ENCODE measurements around the gene MRPL49.

MRPL49 gene

GRCh38 chr11:65103476-65103875 is 18.6 kb upstream of the MRPL49 start:
- DNase-seq = no peak

DNA sequence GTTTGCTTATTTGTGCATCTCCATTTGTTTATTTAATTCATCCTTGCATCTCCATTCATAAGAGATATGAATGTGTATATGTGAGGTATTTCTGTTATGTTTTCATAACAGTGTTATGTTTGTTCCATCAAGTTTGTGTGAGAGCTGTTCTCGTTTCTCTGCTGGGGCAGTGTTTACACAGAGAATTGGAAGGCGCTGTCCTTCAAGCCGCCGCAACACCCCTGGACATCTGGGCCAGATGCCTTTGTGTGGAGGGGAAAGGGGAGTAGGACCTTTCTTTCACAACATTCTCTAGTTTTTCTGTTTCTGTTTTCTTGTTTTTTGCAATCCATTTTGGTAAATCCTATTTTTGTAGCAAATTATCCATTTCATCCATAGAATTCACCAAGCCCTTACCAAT is 17.5 kb upstream of the MRPL49 start:
- no peak for DNase-seq

- no peak for DNase-seq
Measured at GRCh38 chr11:65107078-65107477, 15.0 kb upstream of the MRPL49 start.

- no peak for DNase-seq
Measured at GRCh38 chr11:65107751-65108468, 14.2 kb upstream of the MRPL49 start.

GRCh38 chr11:65108469-65109123 is 13.5 kb upstream of the MRPL49 start:
- no peak for DNase-seq

DNA sequence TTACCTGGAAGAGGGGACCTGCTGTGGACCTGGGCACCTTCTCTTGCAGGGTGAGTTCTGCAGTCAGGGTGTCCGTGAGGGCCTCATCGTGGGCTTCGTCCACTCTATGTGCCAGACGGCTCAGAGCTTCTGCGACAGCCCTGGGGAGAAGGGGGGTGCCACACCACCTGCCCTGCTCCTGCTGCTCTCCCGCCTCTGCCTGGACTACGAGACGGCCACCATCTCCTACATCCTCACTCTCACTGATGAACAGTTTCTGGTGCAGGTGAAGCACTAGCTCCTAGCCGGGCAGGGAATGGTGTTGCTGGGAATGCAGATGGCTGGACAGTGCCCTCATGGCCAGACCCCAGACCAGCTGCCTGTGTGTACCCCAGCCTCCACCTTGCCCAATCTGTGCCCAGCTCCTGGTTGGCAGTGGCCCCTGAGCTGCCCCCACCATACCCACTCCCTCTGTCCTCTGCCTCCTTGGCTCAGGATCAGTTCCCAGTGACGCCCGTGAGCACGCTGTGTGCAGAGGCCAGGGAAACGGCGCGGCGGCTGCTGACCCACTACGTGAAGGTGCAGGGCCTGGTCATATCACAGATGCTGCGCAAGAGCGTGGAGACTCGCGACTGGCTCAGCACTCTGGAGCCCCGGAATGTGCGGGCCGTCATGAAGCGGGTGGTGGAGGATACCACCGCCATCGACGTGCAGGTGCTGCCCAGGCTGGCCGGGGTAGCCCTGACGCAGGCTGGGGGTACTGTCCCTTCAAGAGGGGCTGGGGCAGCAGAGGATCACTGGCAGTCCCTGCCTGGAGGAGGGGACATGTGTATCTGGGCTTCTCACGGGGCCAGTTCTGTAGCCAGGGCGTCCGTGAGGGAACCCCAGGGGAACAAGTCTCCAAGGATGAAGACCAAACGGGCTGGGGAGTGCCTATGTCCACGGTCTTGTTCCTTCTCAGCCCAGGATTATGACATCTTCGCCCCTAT is 12.6 kb upstream of the MRPL49 start:
- no peak for DNase-seq

DNA sequence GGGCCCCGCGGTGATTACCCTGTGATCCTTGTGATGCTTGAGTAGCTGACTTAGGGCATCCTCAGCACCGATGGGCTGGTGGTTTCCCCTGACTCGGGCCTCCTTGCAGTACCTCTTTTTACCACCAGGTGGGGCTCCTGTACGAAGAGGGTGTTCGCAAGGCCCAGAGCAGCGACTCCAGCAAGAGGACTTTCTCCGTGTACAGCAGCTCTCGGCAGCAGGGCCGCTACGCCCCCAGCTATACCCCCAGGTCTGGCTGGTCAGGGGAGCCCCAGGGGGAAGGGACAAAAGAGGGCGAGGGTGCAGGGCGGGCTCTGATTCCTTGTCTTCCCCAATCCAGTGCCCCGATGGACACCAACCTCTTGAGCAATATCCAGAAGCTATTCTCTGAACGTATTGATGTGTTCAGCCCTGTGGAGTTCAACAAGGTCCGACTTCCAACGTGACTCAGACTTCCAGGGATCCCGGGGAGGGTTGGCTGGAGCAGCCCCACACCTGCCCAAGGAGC is 11.7 kb upstream of the MRPL49 start:
- DNase-seq = peak; percentile 97

- DNase-seq = no peak
Measured at GRCh38 chr11:65111159-65111743, 10.9 kb upstream of the MRPL49 start.

DNA sequence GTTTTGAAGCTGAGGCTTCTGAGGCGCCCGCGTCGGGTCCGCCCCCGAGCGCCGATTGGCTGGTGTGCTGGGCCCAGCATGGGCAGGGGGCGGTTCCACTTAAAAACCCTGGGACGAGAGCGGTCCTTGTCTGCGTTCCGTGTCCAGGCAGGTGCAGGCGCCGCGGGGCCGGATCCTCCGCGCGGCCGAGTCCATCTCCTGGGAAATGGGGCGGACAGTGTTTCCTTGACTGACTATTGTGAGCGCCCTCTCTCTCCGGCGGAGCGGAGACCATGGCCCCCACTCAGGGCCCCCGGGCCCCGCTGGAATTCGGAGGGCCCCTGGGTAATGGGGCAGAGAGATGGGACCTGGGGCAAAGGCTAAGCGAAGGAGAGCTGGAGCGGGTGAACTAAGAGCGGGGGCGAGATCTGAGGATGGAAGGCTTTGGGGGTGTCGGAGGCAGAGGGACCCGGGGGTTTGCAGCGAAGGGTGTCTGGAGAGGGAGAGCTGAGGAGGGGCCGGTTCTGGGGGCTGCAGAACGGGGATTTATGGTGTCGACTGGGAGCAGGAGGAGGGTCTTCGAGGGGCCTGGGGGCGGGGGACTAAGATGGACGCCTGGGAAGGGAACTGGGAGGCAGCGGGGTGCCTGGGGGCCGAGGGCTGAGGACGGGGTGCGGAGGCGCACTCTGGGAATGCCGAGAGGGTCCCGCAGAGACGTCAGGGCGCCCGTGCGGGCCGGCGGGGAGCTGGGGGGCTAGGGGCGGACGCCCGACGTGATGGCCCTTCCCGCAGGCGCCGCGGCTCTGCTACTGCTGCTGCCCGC is 10.2 kb upstream of the MRPL49 start, which contains the start of gene TM7SF2:
TSS of gene TM7SF2 (plus strand) at position 129 of the 802 bp plus-strand sequence. CDS start at position 273, 144 bp downstream.
- peak; percentile 94 for DNase-seq

DNA sequence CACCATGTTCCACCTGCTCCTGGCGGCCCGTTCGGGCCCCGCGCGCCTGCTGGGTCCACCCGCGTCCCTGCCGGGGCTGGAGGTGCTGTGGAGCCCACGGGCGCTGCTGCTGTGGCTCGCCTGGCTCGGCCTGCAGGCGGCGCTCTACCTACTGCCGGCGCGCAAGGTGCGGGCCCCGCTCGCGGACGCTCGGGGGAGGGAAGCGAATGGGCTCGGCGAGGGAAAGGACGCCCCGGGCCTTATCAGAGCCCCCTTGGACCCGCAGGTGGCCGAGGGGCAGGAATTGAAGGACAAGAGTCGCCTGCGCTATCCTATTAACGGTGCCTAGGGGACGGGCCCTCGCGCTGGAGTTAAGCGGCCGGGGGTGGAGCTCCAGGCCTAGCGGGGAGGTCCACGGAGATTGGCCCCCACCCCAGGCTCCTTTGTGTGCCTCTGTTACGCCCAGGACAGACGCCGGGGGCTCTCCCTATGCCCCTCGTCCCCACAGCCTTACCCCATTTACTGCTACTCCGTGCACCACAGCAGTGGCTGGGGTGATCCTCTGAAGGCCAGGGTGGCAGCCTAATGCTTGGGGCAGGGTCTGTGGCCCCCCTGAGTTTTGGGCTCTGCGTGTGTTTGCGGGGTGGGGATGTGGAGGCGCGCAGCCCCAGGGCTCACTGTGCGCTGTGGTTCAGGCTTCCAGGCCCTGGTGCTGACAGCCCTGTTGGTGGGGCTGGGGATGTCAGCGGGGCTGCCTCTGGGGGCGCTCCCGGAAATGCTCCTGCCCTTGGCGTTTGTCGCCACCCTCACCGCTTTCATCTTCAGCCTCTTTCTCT is 9.4 kb upstream of the MRPL49 start:
- peak; percentile 77 for DNase-seq

GRCh38 chr11:65113361-65113756 is 8.8 kb upstream of the MRPL49 start:
- no peak for DNase-seq

DNA sequence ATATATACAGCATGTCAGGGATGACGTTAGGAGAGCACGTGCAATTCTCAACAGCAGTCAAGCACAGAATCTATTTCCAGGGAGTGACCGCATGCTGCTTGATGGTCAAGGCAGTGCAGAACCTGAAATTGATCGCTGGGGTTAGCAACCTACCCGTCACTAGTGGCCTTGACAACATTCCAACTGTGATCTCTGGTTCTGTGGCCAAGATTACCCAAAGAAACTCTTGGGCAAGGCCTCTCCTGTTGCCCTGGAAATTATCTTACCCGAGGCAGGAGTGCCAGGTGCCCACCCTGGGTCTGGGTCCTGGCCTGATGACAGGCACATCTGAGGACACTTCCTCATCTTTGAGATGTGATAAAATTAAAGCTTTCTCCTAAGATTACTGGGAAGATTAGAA is 8.3 kb upstream of the MRPL49 start:
- no peak for DNase-seq

DNA sequence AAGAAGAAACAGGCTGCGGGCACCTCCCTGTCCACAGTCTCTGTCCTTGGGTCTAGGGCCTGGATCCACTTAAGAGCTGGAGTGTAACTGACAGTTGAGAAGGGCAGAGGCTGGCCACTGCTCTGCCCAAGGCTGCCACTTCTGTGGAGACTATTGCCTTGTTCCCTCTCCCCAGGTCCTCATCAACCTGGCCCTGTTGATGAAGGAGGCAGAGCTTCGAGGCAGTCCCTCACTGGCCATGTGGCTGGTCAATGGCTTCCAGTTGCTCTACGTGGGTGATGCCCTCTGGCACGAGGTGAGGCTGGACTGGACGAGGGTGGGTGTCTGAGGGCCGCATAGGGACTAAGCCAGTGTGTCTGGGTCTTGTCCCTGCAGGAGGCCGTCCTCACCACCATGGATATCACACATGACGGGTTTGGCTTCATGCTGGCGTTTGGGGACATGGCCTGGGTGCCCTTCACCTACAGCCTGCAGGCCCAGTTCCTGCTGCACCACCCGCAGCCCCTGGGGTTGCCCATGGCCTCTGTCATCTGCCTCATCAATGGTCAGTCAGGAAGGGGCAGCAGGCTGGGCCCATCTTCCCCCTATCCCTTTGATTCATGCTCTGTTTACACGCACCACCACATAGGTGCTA is 7.5 kb upstream of the MRPL49 start:
- DNase-seq = no peak

DNA sequence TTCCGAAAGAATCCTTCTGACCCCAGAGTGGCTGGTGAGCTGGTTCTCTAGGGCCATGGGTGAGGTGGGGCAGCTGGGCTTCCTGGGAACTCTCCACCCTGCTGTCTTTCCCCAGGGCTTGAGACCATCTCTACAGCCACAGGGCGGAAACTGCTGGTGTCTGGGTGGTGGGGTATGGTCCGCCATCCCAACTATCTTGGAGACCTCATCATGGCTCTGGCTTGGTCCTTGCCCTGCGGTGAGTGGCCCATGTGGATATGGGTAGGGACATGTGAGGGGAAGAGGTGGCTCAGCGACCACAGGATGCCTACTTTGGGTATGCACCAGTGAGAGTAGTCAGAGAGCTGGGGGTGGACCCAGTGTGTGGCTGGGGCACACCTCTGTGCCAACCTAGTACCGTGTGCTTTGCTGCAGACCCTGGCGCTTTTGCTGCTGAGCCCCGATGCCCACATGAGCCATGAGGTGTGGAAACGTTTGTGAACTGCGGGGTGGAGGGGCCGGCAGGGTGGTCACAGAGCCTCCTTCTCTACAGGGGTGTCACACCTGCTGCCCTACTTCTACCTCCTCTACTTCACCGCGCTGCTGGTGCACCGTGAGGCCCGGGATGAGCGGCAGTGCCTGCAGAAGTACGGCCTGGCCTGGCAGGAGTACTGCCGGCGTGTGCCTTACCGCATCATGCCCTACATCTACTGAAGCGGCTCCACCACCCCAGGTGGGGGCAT is 6.6 kb upstream of the MRPL49 start:
- DNase-seq = no peak

DNA sequence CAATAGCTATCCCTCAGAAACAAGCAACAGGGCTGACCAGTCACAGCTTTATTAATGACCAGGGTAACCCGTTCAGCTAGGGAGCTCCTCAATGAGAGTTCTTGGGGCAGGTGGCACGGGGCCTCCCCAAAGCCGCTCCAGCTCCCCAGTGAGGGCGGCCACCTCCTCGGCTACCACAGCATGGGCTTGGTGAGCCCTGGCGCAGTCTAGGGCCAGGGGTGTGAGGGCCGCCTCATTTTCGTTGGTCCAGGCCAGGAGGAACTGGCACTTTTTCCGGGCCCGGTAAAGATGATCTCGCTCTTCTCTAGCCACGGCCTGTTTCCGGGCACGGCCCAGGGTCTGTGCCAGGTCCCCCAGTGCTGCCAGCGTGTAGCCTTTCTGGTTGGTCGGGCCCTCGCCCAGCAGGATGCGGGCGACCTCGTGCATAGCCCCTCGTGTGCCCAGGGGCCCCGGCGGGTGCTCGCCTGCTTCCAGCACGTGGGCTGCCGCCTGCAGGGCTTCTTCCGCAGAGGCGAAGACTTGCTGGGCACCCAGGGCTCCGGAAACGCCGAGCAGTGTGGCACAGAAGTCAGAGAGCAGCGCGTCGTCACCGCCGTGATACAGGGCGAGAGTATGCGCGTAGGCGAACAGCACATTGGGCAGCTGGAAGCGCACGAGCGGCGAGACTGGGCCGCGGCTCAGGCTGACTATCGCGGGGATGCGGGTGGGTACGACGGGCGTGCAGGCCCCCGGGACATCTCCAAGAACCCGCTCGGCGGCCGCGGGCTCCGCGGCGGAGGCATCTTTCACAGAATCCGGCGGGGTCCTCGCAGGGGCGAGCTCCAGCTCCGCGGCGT is 5.5 kb upstream of the MRPL49 start:
- peak; percentile 72 for DNase-seq

DNA sequence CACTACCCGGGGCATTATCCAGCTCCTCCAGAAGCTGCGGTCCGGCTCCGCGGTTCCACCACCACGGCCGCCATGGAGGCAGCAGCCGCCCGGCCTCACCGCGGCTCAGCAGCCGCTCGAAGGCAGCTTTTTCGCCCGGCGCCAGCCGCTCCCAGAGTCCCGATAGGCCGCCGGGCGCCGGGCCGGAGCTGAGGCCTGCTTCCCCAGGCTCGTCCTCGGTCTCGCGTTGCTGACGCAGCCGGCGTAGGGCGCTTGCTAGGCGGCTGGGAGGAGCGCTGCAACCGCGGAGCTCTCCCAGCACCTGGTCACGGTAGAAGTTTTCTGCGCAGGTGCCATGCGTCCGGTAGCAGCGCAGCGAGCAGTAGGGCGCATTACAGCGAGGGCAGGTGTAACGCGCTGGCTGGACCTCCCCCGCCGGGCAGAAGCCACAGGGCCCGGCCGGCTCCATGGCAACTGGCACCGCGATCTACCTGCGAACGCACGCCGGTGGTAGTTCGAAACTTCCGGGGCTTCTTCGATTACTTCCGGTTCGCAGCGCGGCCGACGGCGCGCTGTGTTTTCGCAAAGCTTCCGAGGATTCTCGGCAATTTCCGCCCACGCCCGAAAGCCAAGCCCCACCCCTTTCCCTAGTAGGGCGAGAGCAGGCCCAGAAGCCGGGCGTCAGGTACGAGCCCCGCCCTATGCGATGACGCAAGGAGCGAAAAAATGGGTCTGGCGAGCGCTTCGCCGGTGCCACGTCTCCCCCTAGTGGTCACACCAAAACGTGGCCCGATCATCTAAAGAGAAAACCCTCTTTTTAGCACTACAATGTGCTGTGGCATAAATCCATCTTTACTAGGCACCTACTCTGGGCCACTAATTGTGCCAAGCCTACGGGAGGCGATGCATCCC is 4.7 kb upstream of the MRPL49 start, which contains the start of gene ZNHIT2:
TSS of gene ZNHIT2 (minus strand) at position 496 of the 891 bp plus-strand sequence. CDS start at position 448, 48 bp downstream.
- DNase-seq = peak; percentile 100

GRCh38 chr11:65118097-65118837 is 3.9 kb upstream of the MRPL49 start:
- DNase-seq = no peak
